Adrenal gland (tissue), 12 donors: ENCODE measurements around the gene TSPAN10. TPM values are rescaled to one million over a fixed set of nuclear protein-coding genes. Genes with fewer than 3 reads are reported as not detected.

Experiments
- DNase-seq, 7 donors: peaks; one replicate each; pipeline ENCODE4 v3.0.0-alpha.2; 2019 to 2020
- H3K27ac ChIP-seq, 5 donors: fragments of 200-600 bp; sonication (generic) in 4 of 5; 1 replicate in 3 of 5; 2 replicates in 2 of 5; pipeline versions ENCODE4 v1.5.1 to v1.8.0; 2016 to 2020; ENCODE audit warnings: mild to moderate bottlenecking in 1 of 5
- H3K27me3 ChIP-seq: fragments of 200-600 bp; 2 replicates; pipeline ENCODE4 v1.8.0; 2021
- H3K36me3 ChIP-seq, 2 donors: fragments of 200-600 bp; replicated peaks in 1 of 2; 1 replicate in 1 of 2; 2 replicates in 1 of 2; pipeline versions ENCODE4 v1.5.1 to v1.8.0; 2018 to 2022
- H3K4me1 ChIP-seq, 2 donors: fragments of 200-600 bp; replicated peaks in 1 of 2; 1 replicate in 1 of 2; 2 replicates in 1 of 2; pipeline versions ENCODE4 v1.5.1 to v1.8.0; 2018 to 2021
- H3K4me3 ChIP-seq, 4 donors: fragments of 200-600 bp; sonication (generic) in 3 of 4; one replicate each; pipeline ENCODE4 v1.5.1; 2016 to 2018
- H3K9me3 ChIP-seq, 3 donors: fragments of 200-600 bp; sonication (generic) in 1 of 3; replicated peaks in 1 of 3; 1 replicate in 2 of 3; 2 replicates in 1 of 3; pipeline versions ENCODE4 v1.5.1 to v1.8.0; 2016 to 2021
- POLR2A ChIP-seq, 2 donors: fragments of 450-650 bp; IDR thresholded peaks; one replicate each; pipeline ENCODE4 v1.6.1; 2017; ENCODE audit warnings: antibody characterized with exemption in 2 of 2, mild to moderate bottlenecking in 2 of 2, moderate library complexity in 1 of 2
- WGBS, 4 donors: extraction: QIAGEN DNeasy Blood & Tissue Kit in 2 of 4; methylation state at CpG; one replicate each; pipeline versions ENCODE4 v1.1.5 to v1.1.7; 2013 to 2017; 5-methylcytosine and 5-hydroxymethylcytosine counted together
- intact Hi-C, 2 donors: fragments of 100-400 bp; cut with DNase I; formaldehyde crosslinking; loops; one replicate each; pipeline versions ENCODE4 v1.14.1 to v1.15.0; 2022 to 2023
- polyA plus RNA-seq, 3 donors: library from polyadenylated mRNA; stranded (reverse); fragments of 200-250 nt in 2 of 3; fragments of 350-450 nt in 1 of 3; fragmentation: Illumina TruSeq in 1 of 3; extraction: RNeasy Lipid Tissue Mini Kit (QIAGEN cat#74804) in 1 of 3; gene quantifications; one replicate each; pipeline ENCODE4 v1.2.3, GENCODE V29; 2013 to 2014
- total RNA-seq, 9 donors: library from RNA; depleted of rRNA in 4 of 9; stranded (reverse); fragments of >200 nt in 4 of 9; fragments of 120-200 nt in 1 of 9; fragmentation: NEBNext Ultra II Directional in 1 of 9; extraction: Animal tissue kit (Norgen Biotek cat#: 25700) in 1 of 9; gene quantifications; one replicate each; pipeline versions ENCODE4 v1.1.0 to v1.2.4, GENCODE V29; 2013 to 2023
- TF ChIP-seq, protein P1 (sequence below), 6 experiments: fragments of 450-650 bp in 4 of 6; fragments of 200-600 bp in 2 of 6; sonication (generic) in 1 of 6; IDR thresholded peaks; 1 replicate in 5 of 6; 2 replicates in 1 of 6; pipeline versions ENCODE4 v1.5.1 to v1.8.0; 2016 to 2021; ENCODE audit warnings: antibody characterized with exemption in 6 of 6, mild to moderate bottlenecking in 2 of 6, moderate library complexity in 1 of 6
- donor health status: healthy with polysubstance abuse.
- donor health status: Bipolar disorder and iron deficiency.
- donor health status: DM: yes; HTN: yes; CAD: no.
- donor health status: DM: no; HTN: no; CAD: no.
- donor health status: DM: no; HTN: no; CAD: no.
- donor health status: DM: yes; HTN: yes; CAD: no.

TSPAN10 gene
- total and polyA plus RNA-seq, 12 donors, result 0.18 to 5.9 (median 2.1) TPM

DNA sequence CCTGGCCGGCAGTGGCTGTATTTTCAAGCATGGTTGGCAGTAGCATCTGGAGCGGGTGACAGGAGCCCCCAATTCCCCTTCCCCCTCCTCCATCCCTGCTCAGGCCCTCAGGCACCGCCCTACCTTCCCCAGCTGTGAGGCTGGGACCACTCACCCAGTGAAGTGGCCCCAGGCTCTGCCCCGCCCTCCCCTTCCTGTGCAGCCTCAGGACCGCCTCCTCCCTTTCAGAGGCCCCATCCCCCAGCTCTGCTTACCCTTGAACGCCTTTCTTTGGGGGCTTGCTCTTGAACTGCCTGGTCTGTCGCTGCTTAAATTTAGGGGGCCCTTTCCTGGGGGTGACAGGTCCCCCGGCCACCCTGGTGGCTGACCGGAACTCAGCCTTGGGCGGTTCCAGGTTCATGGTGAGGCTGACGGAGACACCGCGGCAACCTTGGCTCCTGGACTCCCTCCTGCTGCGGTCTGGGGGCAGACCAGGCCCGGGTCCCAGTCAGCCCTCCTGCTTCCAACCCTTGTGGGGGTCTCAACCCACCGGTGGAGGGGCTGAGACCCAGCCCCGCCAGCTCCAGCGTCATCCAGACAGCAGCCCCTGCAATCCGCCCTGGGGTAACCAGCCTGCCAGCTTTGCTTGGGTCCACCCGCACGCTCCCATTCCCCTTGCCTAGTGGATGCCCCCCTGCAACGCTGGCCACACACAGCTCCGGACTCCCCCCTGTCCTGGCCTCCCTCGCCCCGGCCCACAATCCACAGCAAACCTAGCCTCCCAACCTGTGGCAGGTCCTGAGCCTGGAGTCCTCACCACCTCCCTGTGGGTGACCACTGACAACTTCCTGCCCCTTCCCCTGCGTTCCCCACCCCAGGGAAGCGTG, 16.1 kb downstream of the TSPAN10 start:
- 40 to 55% (median 48%) methylated on average over 8 to 27 of the region's 27 CpGs for WGBS, 4 donors
- Histone ChIP-seq H3K9me3 (no peaks in the 10 kb centered on the region), H3K36me3 (no peaks in the 10 kb centered on the region), H3K4me3 (no peak overlapping the region), H3K27me3 (peaks cover 22% of the 10 kb centered on the region), H3K4me1 (no peaks in the 10 kb centered on the region), H3K27ac (no peak overlapping the region)
- intact Hi-C loops, result no loop called here
- DNase-seq, result no peak
- TF ChIP-seq, protein P1, sequence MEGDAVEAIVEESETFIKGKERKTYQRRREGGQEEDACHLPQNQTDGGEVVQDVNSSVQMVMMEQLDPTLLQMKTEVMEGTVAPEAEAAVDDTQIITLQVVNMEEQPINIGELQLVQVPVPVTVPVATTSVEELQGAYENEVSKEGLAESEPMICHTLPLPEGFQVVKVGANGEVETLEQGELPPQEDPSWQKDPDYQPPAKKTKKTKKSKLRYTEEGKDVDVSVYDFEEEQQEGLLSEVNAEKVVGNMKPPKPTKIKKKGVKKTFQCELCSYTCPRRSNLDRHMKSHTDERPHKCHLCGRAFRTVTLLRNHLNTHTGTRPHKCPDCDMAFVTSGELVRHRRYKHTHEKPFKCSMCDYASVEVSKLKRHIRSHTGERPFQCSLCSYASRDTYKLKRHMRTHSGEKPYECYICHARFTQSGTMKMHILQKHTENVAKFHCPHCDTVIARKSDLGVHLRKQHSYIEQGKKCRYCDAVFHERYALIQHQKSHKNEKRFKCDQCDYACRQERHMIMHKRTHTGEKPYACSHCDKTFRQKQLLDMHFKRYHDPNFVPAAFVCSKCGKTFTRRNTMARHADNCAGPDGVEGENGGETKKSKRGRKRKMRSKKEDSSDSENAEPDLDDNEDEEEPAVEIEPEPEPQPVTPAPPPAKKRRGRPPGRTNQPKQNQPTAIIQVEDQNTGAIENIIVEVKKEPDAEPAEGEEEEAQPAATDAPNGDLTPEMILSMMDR (IDR thresholded peaks at IDR 0.05), result no peak
- TF ChIP-seq POLR2A (IDR thresholded peaks at IDR 0.05), result no peak

DNA sequence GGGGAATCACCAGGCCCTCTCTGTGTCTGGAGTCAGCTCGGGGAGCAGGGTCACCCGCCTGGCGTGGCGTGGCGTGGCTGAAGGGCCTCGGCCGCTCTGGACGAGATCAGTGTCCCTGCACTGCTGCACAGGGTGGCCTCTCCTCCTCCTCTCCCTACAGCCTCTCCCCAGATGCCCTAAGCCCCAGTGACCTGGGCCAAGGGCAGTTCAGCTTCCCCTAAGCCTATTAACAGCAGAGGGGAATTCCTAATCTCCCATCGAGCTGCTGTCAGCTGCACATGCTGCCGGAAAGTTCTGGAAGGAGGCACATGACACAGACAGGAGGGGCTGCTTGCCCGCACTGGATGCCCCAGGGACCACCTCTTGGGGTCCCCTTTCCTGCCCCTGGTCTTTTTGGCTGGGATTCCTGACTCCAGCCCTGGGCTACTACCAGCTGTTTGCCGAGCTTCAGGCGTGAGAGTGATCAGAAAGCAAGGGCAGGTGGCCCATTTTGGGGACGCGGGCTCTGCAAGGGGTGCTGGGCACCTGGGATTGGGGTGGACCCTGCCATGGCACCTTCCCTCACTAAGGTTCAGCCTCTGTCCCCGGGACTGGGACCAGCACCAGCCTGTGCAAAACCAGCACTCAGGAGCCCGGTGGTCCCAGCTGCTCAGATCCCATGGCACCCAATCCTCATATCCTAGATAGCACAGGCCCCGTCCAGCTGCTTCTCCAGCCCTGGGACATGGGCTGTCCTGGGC, 18.6 kb downstream of the TSPAN10 start:
- no peak overlapping the region for H3K27ac ChIP-seq
- DNase-seq, result no peak
- intact Hi-C loops, result no loop called here
- no peaks in the 10 kb centered on the region for H3K9me3 ChIP-seq
- 50 to 90% (median 79%) methylated on average over 4 to 18 of the region's 18 CpGs for WGBS, 4 donors
- H3K4me3 ChIP-seq, result no peak overlapping the region
- TF ChIP-seq, protein P1 (IDR thresholded peaks at IDR 0.05), result no peak
- no peak for TF ChIP-seq POLR2A (IDR thresholded peaks at IDR 0.05)
- H3K4me1 ChIP-seq, result no peaks in the 10 kb centered on the region
- no peaks in the 10 kb centered on the region for H3K36me3 ChIP-seq
- H3K27me3 ChIP-seq, result no peaks in the 10 kb centered on the region

DNA sequence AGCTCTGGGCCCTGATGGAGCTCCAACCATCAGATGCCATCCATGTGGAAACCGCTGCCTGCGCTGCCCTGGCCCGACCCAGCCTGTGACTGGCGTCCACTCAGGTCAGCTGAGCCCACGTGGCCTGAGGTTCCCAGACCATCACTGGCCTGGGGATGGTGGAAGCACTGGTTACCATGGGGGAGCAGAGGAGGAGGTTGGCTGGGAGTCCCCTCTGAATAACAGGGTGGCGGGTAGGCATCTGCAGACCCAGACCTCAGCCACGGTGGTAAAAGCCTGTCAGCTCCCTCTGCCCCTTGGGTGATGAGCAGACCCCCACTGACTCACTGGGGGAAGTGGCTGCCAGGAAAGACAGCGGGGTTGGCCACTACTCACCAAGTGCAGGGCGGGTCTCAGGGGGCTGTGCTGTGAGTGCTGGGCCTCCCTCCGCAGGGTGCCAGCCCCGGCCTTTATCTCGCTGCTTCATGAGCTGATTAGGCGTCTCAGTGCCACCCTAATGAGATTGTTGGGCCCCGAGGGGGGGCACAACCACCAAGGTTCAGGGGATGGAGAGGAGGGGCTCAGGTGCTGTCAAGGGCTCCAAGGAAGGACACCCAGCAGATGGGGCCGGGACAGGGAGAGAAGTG, 19.2 kb downstream of the TSPAN10 start, which contains the start of gene PDE6G:
PDE6G (minus strand) TSS at position 425 of the 626 bp plus-strand sequence. CDS start 3,237 bp downstream, outside the sequence.
- no peak for DNase-seq
- Histone ChIP-seq H3K4me1 (no peaks in the 10 kb centered on the region), H3K27me3 (no peaks in the 10 kb centered on the region), H3K4me3 (no peak within 1 kb of the TSS), H3K27ac (no peak within 1 kb of the TSS), H3K9me3 (no peaks in the 10 kb centered on the region), H3K36me3 (no peaks in the 10 kb centered on the region)
- 84 to 91% (median 85%) methylated on average over 8 to 15 of the region's 15 CpGs for WGBS, 4 donors
- TF ChIP-seq, protein P1 (IDR thresholded peaks at IDR 0.05), result no peak
- no peak for TF ChIP-seq POLR2A (IDR thresholded peaks at IDR 0.05)
- intact Hi-C loops, result no loop called here

- no peaks in the 10 kb centered on the region for H3K9me3 ChIP-seq
- no peaks in the 10 kb centered on the region for H3K36me3 ChIP-seq
- no peak overlapping the region for H3K4me3 ChIP-seq
- no peak overlapping the region for H3K27ac ChIP-seq
- intact Hi-C loops, result no loop called here
- WGBS, 4 donors, result 33 to 64% (median 58%) methylated on average over 4 of the region's 4 CpGs
- no peak for DNase-seq
- TF ChIP-seq, protein P1 (IDR thresholded peaks at IDR 0.05), result no peak
- no peak for TF ChIP-seq POLR2A (IDR thresholded peaks at IDR 0.05)
- H3K27me3 ChIP-seq, result no peaks in the 10 kb centered on the region
- no peaks in the 10 kb centered on the region for H3K4me1 ChIP-seq
Measured at GRCh38 chr17:81656835-81657234, 19.8 kb downstream of the TSPAN10 start.
